GM23338 (cell line): ENCODE measurements around the gene BORCS8. TPM values are rescaled to one million over a fixed set of nuclear protein-coding genes. Genes with fewer than 3 reads are reported as not detected.

ENCODE experiments used
- ATAC-seq: fragments of 200-7000 bp; cut with Tn5 transposase; 3 replicates; pipeline ENCODE4 v1.9.1; 2020
- DNase-seq: peaks from one replicate; pipeline ENCODE4 v3.0.0-alpha.2; 2015; ENCODE audit warnings: low spot score
- H2AFZ ChIP-seq: fragments of 200-600 bp; sonication (generic); 2 replicates; pipeline ENCODE4 v1.8.0; 2016; ENCODE audit warnings: antibody characterized with exemption, mild to moderate bottlenecking, moderate library complexity
- H3F3A ChIP-seq: fragments of 200-600 bp; sonication (generic); replicated peaks from 2 replicates; pipeline ENCODE4 v1.8.0; 2017; ENCODE audit warnings: antibody characterized with exemption, mixed run types, low read depth
- H3K27ac ChIP-seq: fragments of 200-600 bp; sonication (generic); 2 replicates; pipeline ENCODE4 v1.6.1; 2016; ENCODE audit warnings: low read depth
- H3K27me3 ChIP-seq: fragments of 200-600 bp; sonication (generic); 2 replicates; pipeline ENCODE4 v1.8.0; 2016; ENCODE audit warnings: mild to moderate bottlenecking, mixed run types, moderate library complexity; ENCODE audit not compliant: insufficient read depth
- H3K36me3 ChIP-seq: fragments of 200-600 bp; sonication (generic); 2 replicates; pipeline ENCODE4 v1.8.0; 2016; ENCODE audit warnings: mild to moderate bottlenecking; ENCODE audit not compliant: insufficient read depth
- H3K4me1 ChIP-seq: fragments of 200-600 bp; sonication (generic); 2 replicates; pipeline ENCODE4 v1.8.0; 2016; ENCODE audit warnings: mild to moderate bottlenecking, moderate library complexity; ENCODE audit not compliant: insufficient read depth
- H3K4me2 ChIP-seq: fragments of 200-600 bp; sonication (generic); 2 replicates; pipeline ENCODE4 v1.7.1; 2017; ENCODE audit warnings: mixed run types
- H3K4me3 ChIP-seq: fragments of 200-600 bp; sonication (generic); 2 replicates; pipeline ENCODE4 v1.6.1; 2016; ENCODE audit warnings: mixed run types
- H3K79me2 ChIP-seq: fragments of 200-600 bp; sonication (generic); replicated peaks from 2 replicates; pipeline ENCODE4 v1.8.0; 2017; ENCODE audit warnings: mild to moderate bottlenecking; ENCODE audit not compliant: insufficient read depth
- H3K9me2 ChIP-seq: fragments of 200-600 bp; sonication (generic); 2 replicates; pipeline ENCODE4 v1.8.0; 2017; ENCODE audit not compliant: insufficient read depth
- H4K20me1 ChIP-seq: fragments of 200-600 bp; sonication (generic); replicated peaks from 2 replicates; pipeline ENCODE4 v1.8.0; 2017; ENCODE audit warnings: mild to moderate bottlenecking; ENCODE audit not compliant: insufficient read depth
- H3K27ac Mint-ChIP-seq: 2 replicates; pipeline ENCODE4 v1.8.0; 2020; ENCODE audit warnings: inconsistent platforms, mild to moderate bottlenecking, moderate library complexity, mixed read lengths
- H3K27me3 Mint-ChIP-seq: 3 replicates; pipeline ENCODE4 v1.8.0; 2022; ENCODE audit warnings: low read depth, mild to moderate bottlenecking, moderate library complexity, mixed read lengths, inconsistent platforms; ENCODE audit not compliant: insufficient read depth, poor library complexity
- H3K36me3 Mint-ChIP-seq: 3 replicates; pipeline ENCODE4 v1.8.0; 2021; ENCODE audit warnings: low read depth, mild to moderate bottlenecking, inconsistent platforms, moderate library complexity, mixed read lengths
- H3K4me1 Mint-ChIP-seq: 3 replicates; pipeline ENCODE4 v1.8.0; 2020; ENCODE audit warnings: mild to moderate bottlenecking, inconsistent platforms, mixed read lengths
- H3K4me3 Mint-ChIP-seq: 3 replicates; pipeline ENCODE4 v1.8.0; 2021; ENCODE audit warnings: moderate library complexity, mild to moderate bottlenecking, inconsistent platforms, mixed read lengths
- H3K9me3 Mint-ChIP-seq: 3 replicates; pipeline ENCODE4 v1.8.0; 2020; ENCODE audit warnings: moderate library complexity, mild to moderate bottlenecking, inconsistent platforms, mixed read lengths
- ETS1 ChIP-seq: IDR thresholded peaks from 2 replicates; pipeline ENCODE4 v1.6.1; 2016; ENCODE audit warnings: antibody characterized with exemption
- EZH2 ChIP-seq: fragments of 200-600 bp; sonication (generic); IDR thresholded peaks from one replicate; pipeline ENCODE4 v1.8.0; 2017; ENCODE audit warnings: antibody characterized with exemption, mild to moderate bottlenecking, low read depth; ENCODE audit not compliant: unreplicated experiment
- EZH2phosphoT487 ChIP-seq: fragments of 200-600 bp; sonication (generic); IDR thresholded peaks from one replicate; pipeline ENCODE4 v1.8.1; 2018; ENCODE audit warnings: antibody characterized with exemption; ENCODE audit not compliant: unreplicated experiment
- JUNB ChIP-seq: IDR thresholded peaks from one replicate; pipeline ENCODE4 v1.6.1; 2016; ENCODE audit warnings: antibody characterized with exemption; ENCODE audit not compliant: unreplicated experiment
- NANOG ChIP-seq: IDR thresholded peaks from 2 replicates; pipeline ENCODE4 v1.6.1; 2016; ENCODE audit warnings: antibody characterized with exemption, borderline replicate concordance
- POLR2AphosphoS5 ChIP-seq: IDR thresholded peaks from 2 replicates; pipeline ENCODE4 v1.6.1; 2016; ENCODE audit warnings: antibody characterized with exemption, low read depth
- ZNF114 ChIP-seq: fragments of 250-450 bp; sonication (Bioruptor Pico); IDR thresholded peaks from 2 replicates; pipeline ENCODE4 v1.5.0; 2020; ENCODE audit warnings: mild to moderate bottlenecking, moderate library complexity
- ZNF462 ChIP-seq: fragments of 250-450 bp; sonication (Bioruptor Pico); IDR thresholded peaks from 2 replicates; pipeline ENCODE4 v1.5.0; 2020; ENCODE audit warnings: mild to moderate bottlenecking, moderate library complexity
- polyA plus RNA-seq: library from polyadenylated mRNA; unstranded; fragments of >200 nt; fragmentation: Nextera tagmentation; extraction: Ambion mirVana; gene quantifications from 2 replicates; pipeline ENCODE4 v1.2.1, GENCODE V29; 2016
- total RNA-seq: library from RNA; depleted of rRNA; stranded (reverse); fragments of >200 nt; shearing (Covaris generic); gene quantifications from 2 replicates; pipeline ENCODE4 v1.2.3, GENCODE V29; 2014

BORCS8 gene
- total and polyA plus RNA-seq, 2 experiments from 2014 or later = 15.1 to 18.8 TPM

- no peak for TF ChIP-seq ZNF462 (CRISPR knock-in tag)
- no peak for TF ChIP-seq POLR2AphosphoS5
- no peak for TF ChIP-seq ETS1
- no peak for TF ChIP-seq ZNF114 (CRISPR knock-in tag)
- no peak for TF ChIP-seq NANOG
- no peak for TF ChIP-seq EZH2
- no peak for TF ChIP-seq JUNB
Observed at GRCh38 chr19:19214159-19214490, 22.2 kb upstream of the BORCS8 start (continued).

- peaks cover 12% of the 10 kb centered on the region for H3K4me1 Mint-ChIP-seq
- H3K27ac Mint-ChIP-seq = no peak overlapping the region
- H2AFZ ChIP-seq = no peak overlapping the region
- no peaks in the 10 kb centered on the region for H3K36me3 ChIP-seq
- no peak overlapping the region for H3K4me3 ChIP-seq
- peak overlapping the region; percentile 20; the same call in 1 of the 2 replicates for H3K4me2 ChIP-seq
- H3K4me3 Mint-ChIP-seq = peak overlapping the region; percentile 2; the same call in 2 of the 3 replicates
- ATAC-seq = no peak
- DNase-seq = no peak
- H3K9me3 Mint-ChIP-seq = no peaks in the 10 kb centered on the region
- no peaks in the 10 kb centered on the region for H3K79me2 ChIP-seq
- H3K27me3 ChIP-seq = peaks cover 62% of the 10 kb centered on the region
- no peaks in the 10 kb centered on the region for H3K9me2 ChIP-seq
- H3K4me1 ChIP-seq = peaks cover 3% of the 10 kb centered on the region; the same call in 1 of the 2 replicates
- peaks cover 3% of the 10 kb centered on the region; the same call in 1 of the 2 replicates for H4K20me1 ChIP-seq
- H3K27me3 Mint-ChIP-seq = peaks cover 56% of the 10 kb centered on the region
- H3K36me3 Mint-ChIP-seq = no peaks in the 10 kb centered on the region
- no peak overlapping the region for H3K27ac ChIP-seq
- no peaks in the 10 kb centered on the region for H3F3A ChIP-seq
- TF ChIP-seq EZH2phosphoT487 (no peak), ZNF462 (CRISPR knock-in tag) (no peak), ZNF114 (CRISPR knock-in tag) (no peak)
Observed at GRCh38 chr19:19213426-19214158, 21.6 kb upstream of the BORCS8 start.
